ENCODE results near the gene DDX54. TPM values are rescaled to one million over a fixed set of nuclear protein-coding genes. Genes with fewer than 3 reads are reported as not detected.

DDX54 gene
- total and polyA plus RNA-seq, 12 donors, result 27.9 to 109 (median 70.0) TPM

DNA sequence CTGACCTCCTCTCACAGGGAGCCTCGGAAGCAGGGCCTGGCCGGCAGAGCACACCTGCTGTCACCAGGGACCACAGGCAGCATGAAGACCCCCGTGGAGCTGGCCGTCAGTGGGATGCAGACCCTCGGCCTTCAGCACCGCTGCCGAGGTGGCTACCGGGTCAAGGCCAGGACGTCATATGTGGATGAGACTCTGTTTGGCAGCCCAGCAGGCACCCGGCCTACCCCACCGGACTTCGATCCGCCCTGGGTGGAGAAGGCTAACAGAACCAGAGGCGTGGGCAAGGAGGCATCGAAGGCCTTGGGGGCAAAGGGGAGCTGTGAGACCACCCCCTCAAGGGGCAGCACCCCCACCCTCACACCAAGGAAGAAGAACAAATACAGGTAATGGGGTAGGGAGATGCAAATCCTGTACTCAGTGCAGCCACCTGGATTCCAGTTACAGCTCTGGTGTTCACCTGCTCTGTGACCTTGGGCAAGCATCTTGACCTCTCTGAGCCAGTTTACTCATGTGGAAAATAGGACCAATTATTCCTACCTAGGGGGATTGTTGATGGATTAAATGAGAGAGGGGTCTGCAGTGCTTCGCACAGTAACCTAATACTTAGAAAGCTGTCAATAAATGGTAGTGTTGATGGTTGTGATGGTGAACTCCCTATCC lies 1.5 kb upstream of the DDX54 start:
- no peaks in the 10 kb centered on the region for H3K27me3 ChIP-seq
- peak overlapping the region in 4 of 5 donors; percentile 26 to 98 (median 94) for H3K27ac ChIP-seq
- intact Hi-C loops (cut with DNase I), result loop anchor here in 1 of 2 donors (10.0 kb wide), 1 partner anchor 238 kb away; the partner anchor contains the start of gene SDSL
- no peaks in the 10 kb centered on the region for H3K9me3 ChIP-seq (replicated peaks in 1 of 3)
- 47 to 100% (median 57%) methylated on average over 1 to 16 of the region's 16 CpGs for WGBS, 4 donors
- peaks cover 0 to 14% of the 10 kb centered on the region in 2 donors for H3K36me3 ChIP-seq (replicated peaks in 1 of 2)
- TF ChIP-seq POLR2A (IDR thresholded peaks at IDR 0.05), result no peak
- TF ChIP-seq CTCF (IDR thresholded peaks at IDR 0.05), result no peak
- H3K4me1 ChIP-seq (replicated peaks in 1 of 2), result peaks cover 16 to 35% of the 10 kb centered on the region in 2 donors
- DNase-seq, result peak in 5 of 7 donors; percentile 48 to 59 (median 52)
- peak overlapping the region in 1 of 4 donors; percentile 68 for H3K4me3 ChIP-seq

- no peak for TF ChIP-seq POLR2A (IDR thresholded peaks at IDR 0.05)
- TF ChIP-seq CTCF (IDR thresholded peaks at IDR 0.05), result no peak
- Histone ChIP-seq H3K36me3 (replicated peaks in 1 of 2) (peaks cover 0 to 8% of the 10 kb centered on the region in 2 donors), H3K27me3 (no peaks in the 10 kb centered on the region), H3K9me3 (replicated peaks in 1 of 3) (no peaks in the 10 kb centered on the region), H3K4me3 (peak overlapping the region; percentile 30 to 95 (median 64)), H3K4me1 (replicated peaks in 1 of 2) (peaks cover 16 to 35% of the 10 kb centered on the region in 2 donors), H3K27ac (peak overlapping the region in 4 of 5 donors; percentile 88 to 98 (median 94))
- DNase-seq, result peak in 3 of 7 donors; percentile 44 to 70 (median 64)
- WGBS, 4 donors, result 5 to 10% (median 7%) methylated on average over 9 to 11 of the region's 11 CpGs
- intact Hi-C loops (cut with DNase I), result loop anchor here in 1 of 2 donors (10.0 kb wide), 1 partner anchor 239 kb away; the partner anchor contains the start of gene SDSL
These were observed 721 bp upstream of the DDX54 start for GRCh38 chr12:113186033-113186365.

DNA sequence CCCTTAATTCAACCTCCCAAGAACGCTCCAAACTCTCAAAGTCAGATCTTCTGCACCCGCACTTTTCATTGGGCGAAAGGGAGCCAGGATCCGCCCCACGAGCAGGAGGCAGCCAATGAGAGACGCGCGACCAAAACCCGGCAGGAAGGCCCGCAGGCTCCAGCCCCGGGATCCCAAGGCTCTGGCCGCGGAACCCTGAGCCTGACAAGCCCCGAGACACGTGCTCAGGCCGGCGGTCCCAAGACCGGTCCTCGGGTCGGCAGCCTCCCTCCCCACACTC lies 438 bp downstream of the DDX54 start:
- Histone ChIP-seq H3K27ac (peak overlapping the region; percentile 69 to 98 (median 90)), H3K36me3 (replicated peaks in 1 of 2) (peaks cover 0 to 20% of the 10 kb centered on the region in 2 donors), H3K9me3 (replicated peaks in 1 of 3) (no peaks in the 10 kb centered on the region), H3K4me1 (replicated peaks in 1 of 2) (peaks cover 16 to 35% of the 10 kb centered on the region in 2 donors), H3K4me3 (peak overlapping the region in 3 of 4 donors; percentile 30 to 95 (median 68)), H3K27me3 (no peaks in the 10 kb centered on the region)
- TF ChIP-seq POLR2A (IDR thresholded peaks at IDR 0.05) (no peak), CTCF (IDR thresholded peaks at IDR 0.05) (no peak)
- WGBS, 4 donors, result 0 to 7% (median 1%) methylated on average over 3 to 20 of the region's 20 CpGs
- intact Hi-C loops (cut with DNase I), result loop anchor here in 1 of 2 donors (10.0 kb wide), 1 partner anchor 240 kb away; the partner anchor contains the start of gene SDSL
- DNase-seq, result peak; percentile 87 to 93 (median 92)

GRCh38 chr12:113184098-113184899 lies 979 bp downstream of the DDX54 start:
- peaks cover 16 to 35% of the 10 kb centered on the region in 2 donors for H3K4me1 ChIP-seq (replicated peaks in 1 of 2)
- intact Hi-C loops (cut with DNase I), result loop anchor here in 1 of 2 donors (10.0 kb wide), 1 partner anchor 241 kb away; the partner anchor contains the start of gene SDSL
- H3K27me3 ChIP-seq, result no peaks in the 10 kb centered on the region
- H3K27ac ChIP-seq, result peak overlapping the region; percentile 69 to 98 (median 90)
- no peaks in the 10 kb centered on the region for H3K9me3 ChIP-seq (replicated peaks in 1 of 3)
- TF ChIP-seq CTCF (IDR thresholded peaks at IDR 0.05), result no peak
- no peak for TF ChIP-seq POLR2A (IDR thresholded peaks at IDR 0.05)
- H3K4me3 ChIP-seq, result peak overlapping the region in 3 of 4 donors; percentile 25 to 95 (median 68)
- peaks cover 0 to 24% of the 10 kb centered on the region in 2 donors for H3K36me3 ChIP-seq (replicated peaks in 1 of 2)
- WGBS, 4 donors, result 26 to 32% (median 28%) methylated on average over 24 to 26 of the region's 26 CpGs
- DNase-seq, result peak in 1 of 7 donors; percentile 76

All from adrenal gland (tissue), 12 donors.